PFSK-1 (cell line): ENCODE data around the gene NLN.

Experiments used
- POLR2AphosphoS5 ChIP-seq: IDR thresholded peaks from 2 replicates; pipeline ENCODE4 v1.6.1; 2012; ENCODE audit warnings: low read depth, mild to moderate bottlenecking, control low read depth, low read length, moderate library complexity
- REST ChIP-seq, 2 experiments: IDR thresholded peaks; 2 replicates each; pipeline versions ENCODE4 v1.6.1 to v1.8.0; 2011 to 2012; ENCODE audit warnings: low read depth in 2 of 2, low read length in 2 of 2, control low read depth in 1 of 2, inconsistent platforms in 1 of 2, mild to moderate bottlenecking in 1 of 2, moderate library complexity in 1 of 2; ENCODE audit not compliant: insufficient read depth in 1 of 2
- TAF1 ChIP-seq: IDR thresholded peaks from 2 replicates; pipeline ENCODE4 v1.6.1; 2012; ENCODE audit warnings: low read length, control low read depth, borderline replicate concordance; ENCODE audit not compliant: insufficient read depth

GRCh38 chr5:65739162-65739561 is 17.2 kb downstream of the NLN start:
- TF ChIP-seq POLR2AphosphoS5 (no peak), REST (IDR thresholded peaks at IDR 0.05; ENCODE audit: insufficient read depth in 1 of 2, low read depth in 2 of 2, low read length in 2 of 2) (no peak), TAF1 (no peak)
